H1 (cell line): ENCODE results near the gene STXBP5. TPM values are rescaled to one million over a fixed set of nuclear protein-coding genes. Genes with fewer than 3 reads are reported as not detected.

Source experiments
- CTCF ChIA-PET: fragments of 300-600 bp; sonication (Branson Sonifier 250); formaldehyde crosslinking; loops from one replicate; lab custom pipeline; 2021; ENCODE audit not compliant: partially characterized antibody; lab: Charles Lee
- POLR2A ChIA-PET: fragments of 300-600 bp; sonication (Branson Sonifier 250); formaldehyde crosslinking; loops from one replicate; lab custom pipeline; 2021; ENCODE audit warnings: inconsistent platforms; ENCODE audit not compliant: partially characterized antibody; lab: Charles Lee
- DNase-seq, 2 experiments: peaks; one replicate each; pipeline versions ENCODE4 v3.0.0 to v3.0.0-alpha.2; 2010 to 2022; ENCODE audit warnings: low spot score in 2 of 2, low read depth in 1 of 2, mixed read lengths in 1 of 2
- FAIRE-seq: peaks from 2 replicates; lab custom pipeline; 2011; peaks lifted over from hg19 to GRCh38; lab: Jason Lieb, UNC
- H2AFZ ChIP-seq: 2 replicates; pipeline ENCODE4 v1.8.1; 2012; ENCODE audit warnings: low read length, inconsistent platforms
- H2AK5ac ChIP-seq: 2 replicates; pipeline ENCODE4 v1.6.1; 2013; ENCODE audit warnings: low read depth, low read length
- H2BK120ac ChIP-seq: replicated peaks from 2 replicates; pipeline ENCODE3; 2013; ENCODE audit warnings: low read depth, low read length, inconsistent platforms
- H2BK12ac ChIP-seq: 2 replicates; pipeline ENCODE4 v1.6.1; 2013; ENCODE audit warnings: low read depth, low read length
- H2BK15ac ChIP-seq: 2 replicates; pipeline ENCODE4 v1.6.1; 2013; ENCODE audit warnings: low read length
- H2BK20ac ChIP-seq: 2 replicates; pipeline ENCODE4 v1.6.1; 2013; ENCODE audit warnings: low read length
- H2BK5ac ChIP-seq: 2 replicates; pipeline ENCODE4 v1.6.1; 2013; ENCODE audit warnings: low read depth, low read length
- H3K14ac ChIP-seq: 2 replicates; pipeline ENCODE4 v1.6.1; 2013; ENCODE audit warnings: inconsistent platforms; ENCODE audit not compliant: insufficient read length
- H3K18ac ChIP-seq: 2 replicates; pipeline ENCODE4 v1.6.1; 2013; ENCODE audit warnings: low read length; ENCODE audit errors: extremely low read depth
- H3K23ac ChIP-seq: 2 replicates; pipeline ENCODE4 v1.6.1; 2013; ENCODE audit warnings: inconsistent platforms; ENCODE audit not compliant: insufficient read length
- H3K23me2 ChIP-seq: 2 replicates; pipeline ENCODE4 v1.6.1; 2013; ENCODE audit warnings: low read depth, low read length
- H3K27ac ChIP-seq: 2 replicates; pipeline ENCODE4 v1.6.1; 2011; ENCODE audit warnings: low read depth, low read length, inconsistent platforms
- H3K27me3 ChIP-seq, 4 experiments: replicated peaks in 1 of 4; 1 replicate in 1 of 4; 2 replicates in 3 of 4; pipeline versions ENCODE4 v1.6.1 to v1.8.1; 2011 to 2013; ENCODE audit warnings: low read length in 3 of 4, mild to moderate bottlenecking in 3 of 4, inconsistent platforms in 2 of 4, mixed read lengths in 2 of 4, moderate library complexity in 1 of 4; ENCODE audit not compliant: control insufficient read depth in 3 of 4, insufficient read depth in 3 of 4; ENCODE audit errors: extremely low read depth in 1 of 4
- H3K36me3 ChIP-seq, 4 experiments: 2 replicates each; pipeline versions ENCODE4 v1.6.1 to v1.8.1; 2011 to 2013; ENCODE audit warnings: mild to moderate bottlenecking in 4 of 4, low read length in 3 of 4, moderate library complexity in 2 of 4, control low read depth in 1 of 4, inconsistent platforms in 1 of 4; ENCODE audit not compliant: insufficient read depth in 4 of 4, control insufficient read depth in 2 of 4
- H3K4ac ChIP-seq: replicated peaks from 2 replicates; pipeline ENCODE3; 2013; ENCODE audit warnings: low read length, low read depth, mixed read lengths, inconsistent platforms; ENCODE audit not compliant: insufficient read length
- H3K4me1 ChIP-seq, 4 experiments: replicated peaks in 1 of 4; 1 replicate in 1 of 4; 2 replicates in 3 of 4; pipeline versions ENCODE4 v1.6.1 to v1.8.1; 2011 to 2013; ENCODE audit warnings: low read length in 3 of 4, inconsistent platforms in 2 of 4, mixed read lengths in 1 of 4; ENCODE audit not compliant: insufficient read depth in 4 of 4, control insufficient read depth in 3 of 4
- H3K4me2 ChIP-seq, 2 experiments: 2 replicates each; pipeline versions ENCODE4 v1.6.1 to v1.8.1; 2011 to 2013; ENCODE audit warnings: low read depth in 2 of 2, low read length in 2 of 2, control low read depth in 1 of 2, inconsistent platforms in 1 of 2, mild to moderate bottlenecking in 1 of 2; ENCODE audit not compliant: insufficient read depth in 1 of 2
- H3K4me3 ChIP-seq, 4 experiments: fragments of 200-600, 300-600 bp in 1 of 4; sonication (generic), shearing (Covaris generic), sonication (Bioruptor Twin) in 1 of 4; 2 replicates each; pipeline versions ENCODE4 v1.5.1 to v1.8.1; 2011 to 2016; ENCODE audit warnings: low read length in 4 of 4, low read depth in 3 of 4, control low read depth in 2 of 4, inconsistent platforms in 2 of 4, mild to moderate bottlenecking in 2 of 4, mixed read lengths in 1 of 4, moderate library complexity in 1 of 4; ENCODE audit not compliant: insufficient read depth in 2 of 4; ENCODE audit errors: extremely low read depth in 1 of 4
- H3K56ac ChIP-seq: replicated peaks from 2 replicates; pipeline ENCODE3; 2013; ENCODE audit warnings: low read depth, mild to moderate bottlenecking, mixed read lengths, low read length, inconsistent platforms; ENCODE audit not compliant: insufficient read length
- H3K79me1 ChIP-seq: 2 replicates; pipeline ENCODE4 v1.6.1; 2013; ENCODE audit warnings: low read depth, low read length, control low read depth
- H3K79me2 ChIP-seq, 2 experiments: 2 replicates each; pipeline versions ENCODE4 v1.6.1 to v1.8.1; 2012 to 2013; ENCODE audit warnings: low read length in 2 of 2, mild to moderate bottlenecking in 2 of 2, inconsistent platforms in 1 of 2; ENCODE audit not compliant: insufficient read depth in 2 of 2, control insufficient read depth in 1 of 2
- H3K9ac ChIP-seq, 4 experiments: replicated peaks in 1 of 4; 1 replicate in 1 of 4; 2 replicates in 3 of 4; pipeline versions ENCODE4 v1.6.1 to v1.8.1; 2011 to 2013; ENCODE audit warnings: low read depth in 3 of 4, low read length in 3 of 4, control low read depth in 2 of 4, mild to moderate bottlenecking in 2 of 4, moderate library complexity in 2 of 4, inconsistent platforms in 1 of 4; ENCODE audit errors: extremely low read depth in 1 of 4
- H3K9me3 ChIP-seq, 2 experiments: 2 replicates each; pipeline versions ENCODE4 v1.6.1 to v1.8.1; 2012 to 2013; ENCODE audit warnings: mild to moderate bottlenecking in 2 of 2, moderate library complexity in 2 of 2, control low read depth in 1 of 2, inconsistent platforms in 1 of 2, low read depth in 1 of 2, low read length in 1 of 2, mixed read lengths in 1 of 2; ENCODE audit not compliant: insufficient read depth in 2 of 2
- H4K20me1 ChIP-seq, 2 experiments: replicated peaks in 1 of 2; 2 replicates each; pipeline versions ENCODE3 to v1.8.1; 2011 to 2013; ENCODE audit warnings: inconsistent platforms in 2 of 2, low read length in 2 of 2, mild to moderate bottlenecking in 1 of 2; ENCODE audit not compliant: insufficient read depth in 2 of 2, control insufficient read depth in 1 of 2
- H4K5ac ChIP-seq: 2 replicates; pipeline ENCODE4 v1.6.1; 2013; ENCODE audit warnings: low read length, low read depth, mixed read lengths, inconsistent platforms; ENCODE audit not compliant: insufficient read length
- H4K8ac ChIP-seq: 2 replicates; pipeline ENCODE4 v1.8.0; 2013; ENCODE audit warnings: mild to moderate bottlenecking, moderate library complexity, low read length, inconsistent platforms; ENCODE audit not compliant: insufficient read depth; ENCODE audit errors: extremely low read depth
- H4K91ac ChIP-seq: replicated peaks from 2 replicates; pipeline ENCODE3; 2013; ENCODE audit warnings: low read length, mixed read lengths, inconsistent platforms; ENCODE audit not compliant: insufficient read length
- BRCA1 ChIP-seq: IDR thresholded peaks from 2 replicates; pipeline ENCODE4 v1.6.1; 2012; ENCODE audit warnings: low read depth, low read length, improper control_type of control experiment
- CBX5 ChIP-seq: fragments of 300-800, 300-1000 bp; sonication (generic); IDR thresholded peaks from 2 replicates; pipeline ENCODE4 v1.7.1; 2016; ENCODE audit warnings: antibody characterized with exemption, low read length, low read depth
- CBX8 ChIP-seq: fragments of 300-800, 300-1000 bp; sonication (generic); IDR thresholded peaks from 2 replicates; pipeline ENCODE4 v1.7.1; 2016; ENCODE audit warnings: low read depth, low read length, borderline replicate concordance
- CHD1 ChIP-seq: IDR thresholded peaks from 2 replicates; pipeline ENCODE4 v1.6.1; 2012; ENCODE audit warnings: low read depth, low read length, improper control_type of control experiment
- CTBP2 ChIP-seq: IDR thresholded peaks from 2 replicates; pipeline ENCODE4 v1.7.0; 2011; ENCODE audit warnings: borderline replicate concordance, mild to moderate bottlenecking, moderate library complexity, mixed read lengths, low read length; ENCODE audit not compliant: insufficient read depth, insufficient read length
- GTF2F1 ChIP-seq: IDR thresholded peaks from 2 replicates; pipeline ENCODE4 v1.6.1; 2012; ENCODE audit warnings: low read depth, low read length, improper control_type of control experiment, borderline replicate concordance
- HDAC2 ChIP-seq, 2 experiments: fragments of 300-600 bp in 1 of 2; sonication (generic) in 1 of 2; IDR thresholded peaks; 2 replicates each; pipeline ENCODE4 v1.6.1; 2011 to 2012; ENCODE audit warnings: low read depth in 2 of 2, low read length in 2 of 2, mild to moderate bottlenecking in 2 of 2, moderate library complexity in 2 of 2, borderline replicate concordance in 1 of 2, inconsistent platforms in 1 of 2
- POLR2A ChIP-seq, 2 experiments: IDR thresholded peaks; 1 replicate in 1 of 2; 2 replicates in 1 of 2; pipeline ENCODE4 v1.6.1; 2011; ENCODE audit warnings: low read depth in 2 of 2, low read length in 2 of 2, mild to moderate bottlenecking in 2 of 2; ENCODE audit errors: control extremely low read depth in 1 of 2
- RXRA ChIP-seq: IDR thresholded peaks from 2 replicates; pipeline ENCODE4 v1.6.1; 2011; ENCODE audit warnings: low read depth, mild to moderate bottlenecking, low read length, moderate library complexity; ENCODE audit not compliant: insufficient read depth
- SIRT6 ChIP-seq: IDR thresholded peaks from one replicate; pipeline ENCODE4 v1.7.1; 2012; ENCODE audit warnings: low read length, inconsistent platforms
- USF2 ChIP-seq: IDR thresholded peaks from 2 replicates; pipeline ENCODE4 v1.6.1; 2011; ENCODE audit warnings: low read length, improper control_type of control experiment
- WGBS, 2 experiments: shearing (Covaris generic) in 1 of 2; methylation state at CpG; one replicate each; pipeline versions ENCODE4 v1.1.6 to v1.1.7; 2013 to 2015; ENCODE audit warnings: low lambda C conversion rate in 2 of 2, mixed read lengths in 2 of 2, inconsistent platforms in 1 of 2, low coverage in 1 of 2, missing lambda C conversion rate in 1 of 2; ENCODE audit not compliant: insufficient replicate concordance in 2 of 2, insufficient coverage in 1 of 2, insufficient read length in 1 of 2; ENCODE audit errors: extremely low coverage in 1 of 2, missing lambda C conversion rate in 1 of 2; 5-methylcytosine and 5-hydroxymethylcytosine counted together
- polyA plus RNA-seq, 7 experiments: library from polyadenylated mRNA; depleted of rRNA in 3 of 7; stranded (reverse) in 5 of 7; unstranded in 2 of 7; fragments of >200 nt in 5 of 7; fragments of 200-250 nt in 2 of 7; gene quantifications; 1 replicate in 5 of 7; 2 replicates in 1 of 7; 4 replicates in 1 of 7; pipeline versions ENCODE4 v1.2.1 to v1.2.3, GENCODE V29; 2011 to 2013; ENCODE audit warnings: missing spikeins in 2 of 7, mixed read lengths in 2 of 7
- total RNA-seq: library from RNA; stranded (reverse); fragmentation: NEBNext Ultra II Directional; extraction: Animal tissue kit (Norgen Biotek cat#: 25700); gene quantifications from 2 replicates; pipeline ENCODE4 v1.2.1, GENCODE V29; 2021

STXBP5 gene
- total and polyA plus RNA-seq, 2 of the 8 experiments (the other 6 are each of a cell fraction or from before 2014, with no cell fraction given): 2.7 to 10.8 TPM

- Histone ChIP-seq H3K4me2 (no peak overlapping the region), H2BK15ac (no peak overlapping the region), H3K4me1 (no peaks in the 10 kb centered on the region), H3K79me1 (no peaks in the 10 kb centered on the region), H3K23me2 (no peaks in the 10 kb centered on the region), H3K14ac (no peak overlapping the region), H4K20me1 (no peaks in the 10 kb centered on the region), H4K91ac (no peak overlapping the region), H3K27me3 (no peaks in the 10 kb centered on the region), H4K5ac (no peak overlapping the region), H2AFZ (peak overlapping the region; percentile 63; the same call in 1 of the 2 replicates), H3K4me3 (no peak overlapping the region), H2BK20ac (no peak overlapping the region), H3K9me3 (no peaks in the 10 kb centered on the region), H3K56ac (no peak overlapping the region), H2BK5ac (no peak overlapping the region), H3K4ac (no peak overlapping the region), H2BK12ac (no peak overlapping the region), H2AK5ac (no peak overlapping the region), H3K79me2 (no peaks in the 10 kb centered on the region), H4K8ac (no peak overlapping the region), H3K9ac (no peak overlapping the region), H3K18ac (no peak overlapping the region), H3K23ac (no peak overlapping the region), H3K36me3 (no peaks in the 10 kb centered on the region), H2BK120ac (no peak overlapping the region), H3K27ac (no peak overlapping the region)
- WGBS, 2 experiments: 90% methylated on average over 2 of the region's 2 CpGs; no CpG with 5 or more reads in 1 of the 2 experiments
- TF ChIP-seq POLR2A (IDR thresholded peaks at IDR 0.05; ENCODE audit: control extremely low read depth in 1 of 2, low read depth in 2 of 2, low read length in 2 of 2) (no peak), CBX8 (no peak), BRCA1 (no peak), GTF2F1 (no peak), CBX5 (no peak), RXRA (no peak), HDAC2 (IDR thresholded peaks at IDR 0.05; ENCODE audit: borderline replicate concordance in 1 of 2, low read depth in 2 of 2, low read length in 2 of 2) (no peak), CTBP2 (no peak), USF2 (no peak), CHD1 (no peak), SIRT6 (no peak)
- CTCF ChIA-PET: interaction anchor here (0.6 to 0.9 kb wide), 2 partner anchors 9 to 915 kb away, joined by 3 read pairs; no protein-coding TSS in a partner anchor
- no peak for DNase-seq
- no peak for FAIRE-seq
- POLR2A ChIA-PET: no interaction called here
Observed at GRCh38 chr6:147159536-147160374, 44.5 kb upstream of the STXBP5 start.
